ENCODE data around the gene DONSON. TPM values are rescaled to one million over a fixed set of nuclear protein-coding genes. Genes with fewer than 3 reads are reported as not detected.
A peak's percentile ranks its signal among the peaks of the same experiment; 100 is the strongest.
"Not testable (repeated sequence)": the region's sequence is repeated elsewhere in the genome, so short reads cannot be mapped to it uniquely, and the experiment has no call there.

DONSON gene
- total RNA-seq, 1 donor from 2014 or later, result 5.0 TPM

DNA sequence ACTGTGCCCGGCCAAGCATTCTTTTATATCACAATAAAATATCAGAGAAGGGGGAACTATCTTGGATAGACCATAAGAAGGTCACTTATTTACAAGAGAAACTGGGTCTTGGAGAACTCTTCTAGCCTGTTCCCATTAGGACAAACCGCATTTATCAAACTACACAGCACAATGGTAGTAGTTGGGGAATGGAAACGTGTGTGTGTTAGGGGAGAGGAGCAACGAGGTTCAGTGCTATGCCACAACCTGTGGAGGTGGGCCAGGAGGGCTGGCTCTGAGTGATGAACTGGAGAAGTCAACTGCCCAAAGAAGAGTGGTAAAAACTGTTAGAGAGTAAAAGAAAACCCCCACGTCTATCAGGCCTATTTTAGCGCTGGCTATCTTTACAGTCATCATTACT lies 1.6 kb downstream of the DONSON start:
- no peaks in the 10 kb centered on the region for H3K9me3 ChIP-seq
- no peak overlapping the region for H3K27ac ChIP-seq
- H3K27me3 ChIP-seq (ENCODE audit: low read depth), result no peaks in the 10 kb centered on the region
- no peak for ATAC-seq
- no peak overlapping the region for H3K4me3 ChIP-seq
- no peak for DNase-seq
- TF ChIP-seq, protein P1, sequence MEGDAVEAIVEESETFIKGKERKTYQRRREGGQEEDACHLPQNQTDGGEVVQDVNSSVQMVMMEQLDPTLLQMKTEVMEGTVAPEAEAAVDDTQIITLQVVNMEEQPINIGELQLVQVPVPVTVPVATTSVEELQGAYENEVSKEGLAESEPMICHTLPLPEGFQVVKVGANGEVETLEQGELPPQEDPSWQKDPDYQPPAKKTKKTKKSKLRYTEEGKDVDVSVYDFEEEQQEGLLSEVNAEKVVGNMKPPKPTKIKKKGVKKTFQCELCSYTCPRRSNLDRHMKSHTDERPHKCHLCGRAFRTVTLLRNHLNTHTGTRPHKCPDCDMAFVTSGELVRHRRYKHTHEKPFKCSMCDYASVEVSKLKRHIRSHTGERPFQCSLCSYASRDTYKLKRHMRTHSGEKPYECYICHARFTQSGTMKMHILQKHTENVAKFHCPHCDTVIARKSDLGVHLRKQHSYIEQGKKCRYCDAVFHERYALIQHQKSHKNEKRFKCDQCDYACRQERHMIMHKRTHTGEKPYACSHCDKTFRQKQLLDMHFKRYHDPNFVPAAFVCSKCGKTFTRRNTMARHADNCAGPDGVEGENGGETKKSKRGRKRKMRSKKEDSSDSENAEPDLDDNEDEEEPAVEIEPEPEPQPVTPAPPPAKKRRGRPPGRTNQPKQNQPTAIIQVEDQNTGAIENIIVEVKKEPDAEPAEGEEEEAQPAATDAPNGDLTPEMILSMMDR (IDR thresholded peaks at IDR 0.05), result no peak
- peaks cover 11% of the 10 kb centered on the region for H3K4me1 ChIP-seq
- H3K36me3 ChIP-seq, result no peaks in the 10 kb centered on the region
- intact Hi-C loops (cut with DNase I), result no loop called here

DNA sequence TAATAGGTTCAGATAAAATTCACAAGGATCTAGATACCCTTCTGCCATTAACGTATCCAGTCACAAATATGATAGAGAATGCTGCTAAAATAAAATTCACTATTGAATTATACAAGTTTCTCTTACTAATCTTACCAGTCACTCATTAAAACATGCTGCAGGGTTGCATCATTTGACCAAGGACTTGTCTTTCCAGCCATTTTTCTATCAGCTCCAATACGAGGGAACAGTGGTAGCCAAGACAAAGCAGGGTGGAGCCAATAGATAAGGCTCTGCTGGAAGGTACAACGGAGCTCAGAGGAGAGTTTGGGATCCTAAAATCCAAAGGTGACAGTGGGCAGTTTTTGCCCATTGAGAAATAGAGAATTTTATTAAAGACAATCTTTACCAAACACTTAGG lies 4.0 kb downstream of the DONSON start:
- ATAC-seq, result no peak
- no peaks in the 10 kb centered on the region for H3K9me3 ChIP-seq

DNA sequence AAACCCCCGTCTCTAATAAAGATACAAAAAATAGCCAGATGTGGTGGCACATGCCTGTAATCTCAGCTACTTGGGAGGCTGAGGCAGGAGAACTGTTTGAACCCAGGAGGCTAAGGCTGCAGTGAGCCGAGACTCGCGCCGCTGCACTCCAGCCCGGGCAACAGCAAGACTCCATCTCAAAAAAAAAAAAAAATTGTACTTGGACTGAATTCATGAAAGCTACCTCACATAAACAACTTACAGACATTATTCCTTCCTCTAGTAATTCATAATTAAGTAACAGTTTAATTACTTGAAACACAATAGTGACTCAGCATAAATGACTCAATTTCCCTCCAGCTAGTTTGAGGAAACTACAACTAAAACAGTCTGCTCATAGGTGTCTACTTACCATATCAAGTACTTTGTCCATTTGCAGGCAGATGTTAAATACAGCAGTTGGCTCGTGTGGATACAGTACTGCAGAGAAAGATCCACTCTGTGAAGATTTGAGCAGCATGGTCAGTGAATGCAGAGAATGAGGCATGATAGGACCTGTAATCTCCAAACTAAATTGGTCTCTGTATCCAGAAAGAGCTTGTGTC lies 9.4 kb downstream of the DONSON start:
- intact Hi-C loops (cut with DNase I), result no loop called here
- Histone ChIP-seq H3K27me3 (ENCODE audit: low read depth) (no peaks in the 10 kb centered on the region), H3K4me3 (no peak overlapping the region), H3K9me3 (no peaks in the 10 kb centered on the region), H3K27ac (no peak overlapping the region), H3K4me1 (peaks cover 6% of the 10 kb centered on the region), H3K36me3 (peaks cover 43% of the 10 kb centered on the region)
- ATAC-seq (peak in 1 of 2 donors; percentile 21), DNase-seq (no peak)
- TF ChIP-seq, protein P1 (IDR thresholded peaks at IDR 0.05), result no peak

More for the DNA sequence above, 4.0 kb downstream of the DONSON start:
- DNase-seq, result no peak
- intact Hi-C loops (cut with DNase I), result no loop called here
- Histone ChIP-seq H3K4me3 (no peak overlapping the region), H3K27me3 (ENCODE audit: low read depth) (no peaks in the 10 kb centered on the region), H3K36me3 (no peaks in the 10 kb centered on the region), H3K4me1 (peaks cover 11% of the 10 kb centered on the region), H3K27ac (no peak overlapping the region)
- TF ChIP-seq, protein P1 (IDR thresholded peaks at IDR 0.05), result no peak

DNA sequence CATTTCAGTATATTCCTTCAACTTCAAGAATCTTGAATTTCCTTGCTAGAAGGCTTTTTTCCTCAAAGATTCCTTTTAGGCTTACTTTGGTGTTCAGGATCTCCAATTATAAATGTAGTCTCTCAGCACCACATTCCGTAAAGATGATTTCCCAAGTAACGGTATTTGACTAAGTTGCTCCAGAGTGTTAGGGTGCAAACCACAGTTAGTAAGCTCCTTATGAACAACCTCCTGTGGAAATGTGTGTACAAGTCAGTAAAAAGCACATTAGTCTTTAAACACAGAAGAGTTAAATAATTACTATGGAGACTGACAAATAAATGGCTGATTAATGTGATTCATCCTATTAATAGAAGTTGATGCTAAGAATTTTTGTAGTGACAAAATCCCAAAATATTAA lies 10.3 kb downstream of the DONSON start:
- H3K9me3 ChIP-seq, result no peaks in the 10 kb centered on the region
- H3K27me3 ChIP-seq (ENCODE audit: low read depth), result no peaks in the 10 kb centered on the region
- H3K4me1 ChIP-seq, result peaks cover 6% of the 10 kb centered on the region
- H3K27ac ChIP-seq, result no peak overlapping the region
- intact Hi-C loops (cut with DNase I), result no loop called here
- DNase-seq (no peak), ATAC-seq (no peak)
- peaks cover 51% of the 10 kb centered on the region for H3K36me3 ChIP-seq
- TF ChIP-seq, protein P1 (IDR thresholded peaks at IDR 0.05), result no peak
- no peak overlapping the region for H3K4me3 ChIP-seq

DNA sequence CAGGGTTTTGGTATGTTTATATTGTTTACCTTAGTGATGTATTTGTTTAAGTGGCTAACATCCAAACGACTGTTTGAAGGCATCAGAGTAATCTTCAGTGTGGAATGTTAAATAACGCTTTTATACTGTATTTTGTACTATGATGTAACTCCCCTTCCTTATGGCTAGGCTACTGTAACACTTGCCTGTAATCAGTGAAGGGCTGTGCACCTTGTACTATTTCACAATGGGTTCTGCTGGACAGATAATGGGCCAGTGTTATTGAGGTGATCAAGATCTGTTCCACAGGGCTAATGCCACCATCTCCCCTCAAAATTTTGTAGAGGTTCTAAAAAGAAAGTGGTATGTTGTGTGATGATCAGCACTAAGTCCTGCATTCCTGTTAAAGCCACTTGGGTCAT lies 11.7 kb downstream of the DONSON start:
- peaks cover 66% of the 10 kb centered on the region for H3K36me3 ChIP-seq
- DNase-seq; H3K4me1 ChIP-seq; H3K27ac ChIP-seq; intact Hi-C loops (cut with DNase I); H3K4me3 ChIP-seq; H3K27me3 ChIP-seq (ENCODE audit: low read depth); H3K9me3 ChIP-seq: not testable (repeated sequence)
- ATAC-seq, result peak; percentile 27 to 43

DNA sequence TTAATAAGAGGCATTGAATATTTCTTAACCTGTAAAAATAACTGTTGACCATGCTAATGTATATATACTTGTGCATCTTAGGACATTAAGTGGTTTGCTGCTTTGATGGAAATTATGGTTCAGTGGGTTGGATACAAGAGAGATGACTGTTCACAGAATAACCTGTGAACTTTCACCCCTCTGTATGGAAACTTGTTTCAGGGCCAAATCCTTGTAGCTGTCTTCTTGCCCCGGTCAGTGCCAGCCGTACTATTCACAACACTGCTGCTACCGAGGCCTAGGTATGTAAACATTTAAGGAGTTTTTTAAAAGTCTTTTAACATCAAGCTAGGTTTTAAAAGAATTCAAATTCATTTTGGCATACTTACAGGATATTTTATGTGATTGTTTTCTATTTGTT lies 16.1 kb downstream of the DONSON start:
- ATAC-seq, result no peak

More for the DNA sequence above, 16.1 kb downstream of the DONSON start:
- no peak overlapping the region for H3K4me3 ChIP-seq
- no peaks in the 10 kb centered on the region for H3K27me3 ChIP-seq (ENCODE audit: low read depth)
- intact Hi-C loops (cut with DNase I), result no loop called here
- TF ChIP-seq, protein P1 (IDR thresholded peaks at IDR 0.05), result no peak
- DNase-seq, result no peak
- peaks cover 99% of the 10 kb centered on the region for H3K36me3 ChIP-seq
- H3K27ac ChIP-seq, result no peak overlapping the region
- peaks cover 6% of the 10 kb centered on the region for H3K4me1 ChIP-seq
- no peaks in the 10 kb centered on the region for H3K9me3 ChIP-seq
